Measurements from ENCODE around the gene DENND5A.

- TF ChIP-seq PKNOX1 (IDR thresholded peaks at IDR 0.05) (no peak), FOXA1 (IDR thresholded peaks at IDR 0.05) (no peak), ELF4 (IDR thresholded peaks at IDR 0.05) (no peak), HDGF (IDR thresholded peaks at IDR 0.05; ENCODE audit: borderline replicate concordance) (no peak), BHLHE40 (IDR thresholded peaks at IDR 0.05; ENCODE audit: borderline replicate concordance) (no peak), TARDBP (IDR thresholded peaks at IDR 0.05) (no peak), FOXM1 (IDR thresholded peaks at IDR 0.05; ENCODE audit: borderline replicate concordance) (no peak), FOXK2 (IDR thresholded peaks at IDR 0.05) (no peak)
Measured at GRCh38 chr11:9267680-9268079, 2.5 kb upstream of the DENND5A start.

Data from HEK293T (cell line).